ENCODE data around the gene PAFAH2. TPM values are rescaled to one million over a fixed set of nuclear protein-coding genes. Genes with fewer than 3 reads are reported as not detected.

Gene PAFAH2
- total and polyA plus RNA-seq, 4 donors: 9.0 to 13.8 (median 10.8) TPM

DNA sequence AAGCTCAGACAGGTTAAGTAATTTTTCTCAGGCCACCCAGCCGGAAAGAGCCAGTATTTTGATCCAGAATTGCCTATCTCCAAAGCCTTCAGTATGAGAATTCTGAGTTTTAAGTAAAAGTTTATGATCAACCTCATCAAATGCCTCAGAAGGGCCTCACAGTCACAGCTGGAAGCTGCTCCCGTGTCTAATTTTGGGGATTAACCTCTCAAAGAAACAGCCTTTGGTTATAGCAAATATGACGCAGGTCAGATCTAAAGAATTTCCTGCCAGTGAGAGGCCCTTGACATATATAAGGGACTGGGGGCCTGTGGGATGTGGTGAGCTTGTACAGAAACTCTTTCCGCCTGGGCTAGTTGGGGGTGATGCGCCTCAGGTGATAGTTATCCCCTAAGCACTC is 26.0 kb upstream of the PAFAH2 start:
- Histone ChIP-seq H3K27ac (ENCODE audit: low read depth in 1 of 2, low read length in 2 of 2) (no peak overlapping the region), H3K4me1 (ENCODE audit: control insufficient read depth in 4 of 4, insufficient read depth in 4 of 4, low read length in 3 of 4) (peaks cover 0 to 2% (median 0%) of the 10 kb centered on the region in 4 donors), H3K36me3 (ENCODE audit: control insufficient read depth in 4 of 4, insufficient read depth in 3 of 4, low read depth in 1 of 4, low read length in 3 of 4) (no peaks in the 10 kb centered on the region), H3K27me3 (ENCODE audit: control insufficient read depth in 4 of 4, insufficient read depth in 4 of 4, low read length in 3 of 4) (no peaks in the 10 kb centered on the region), H3K9ac (ENCODE audit: low read depth in 1 of 2, low read length in 2 of 2) (no peak overlapping the region), H3K9me3 (ENCODE audit: control insufficient read depth in 4 of 4, low read length in 3 of 4) (no peaks in the 10 kb centered on the region), H3K4me3 (ENCODE audit: low read depth in 1 of 3, low read length in 3 of 3) (no peak overlapping the region)
- TF ChIP-seq HNF4G (IDR thresholded peaks at IDR 0.05) (no peak), HNF4A (conservative IDR thresholded peaks at IDR 0.05) (no peak), FOXA1 (IDR thresholded peaks at IDR 0.05) (no peak), RXRA (IDR thresholded peaks at IDR 0.05) (no peak), GABPA (IDR thresholded peaks at IDR 0.05 in 1 of 2, conservative IDR thresholded peaks at IDR 0.05 in 1 of 2) (no peak), EGR1 (IDR thresholded peaks at IDR 0.05; ENCODE audit: low read depth in 2 of 2) (no peak), MAX (IDR thresholded peaks at IDR 0.05) (no peak), ZBTB33 (IDR thresholded peaks at IDR 0.05) (no peak), CTCF (IDR thresholded peaks at IDR 0.05; ENCODE audit: low read depth, low read length, missing input control) (no peak), YY1 (IDR thresholded peaks at IDR 0.05) (no peak), JUND (IDR thresholded peaks at IDR 0.05) (no peak), TAF1 (conservative IDR thresholded peaks at IDR 0.05) (no peak), SP1 (IDR thresholded peaks at IDR 0.05) (no peak)
- TF ChIP-seq, protein P1, sequence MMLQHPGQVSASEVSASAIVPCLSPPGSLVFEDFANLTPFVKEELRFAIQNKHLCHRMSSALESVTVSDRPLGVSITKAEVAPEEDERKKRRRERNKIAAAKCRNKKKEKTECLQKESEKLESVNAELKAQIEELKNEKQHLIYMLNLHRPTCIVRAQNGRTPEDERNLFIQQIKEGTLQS (IDR thresholded peaks at IDR 0.05): no peak
- TF ChIP-seq, protein P2, sequence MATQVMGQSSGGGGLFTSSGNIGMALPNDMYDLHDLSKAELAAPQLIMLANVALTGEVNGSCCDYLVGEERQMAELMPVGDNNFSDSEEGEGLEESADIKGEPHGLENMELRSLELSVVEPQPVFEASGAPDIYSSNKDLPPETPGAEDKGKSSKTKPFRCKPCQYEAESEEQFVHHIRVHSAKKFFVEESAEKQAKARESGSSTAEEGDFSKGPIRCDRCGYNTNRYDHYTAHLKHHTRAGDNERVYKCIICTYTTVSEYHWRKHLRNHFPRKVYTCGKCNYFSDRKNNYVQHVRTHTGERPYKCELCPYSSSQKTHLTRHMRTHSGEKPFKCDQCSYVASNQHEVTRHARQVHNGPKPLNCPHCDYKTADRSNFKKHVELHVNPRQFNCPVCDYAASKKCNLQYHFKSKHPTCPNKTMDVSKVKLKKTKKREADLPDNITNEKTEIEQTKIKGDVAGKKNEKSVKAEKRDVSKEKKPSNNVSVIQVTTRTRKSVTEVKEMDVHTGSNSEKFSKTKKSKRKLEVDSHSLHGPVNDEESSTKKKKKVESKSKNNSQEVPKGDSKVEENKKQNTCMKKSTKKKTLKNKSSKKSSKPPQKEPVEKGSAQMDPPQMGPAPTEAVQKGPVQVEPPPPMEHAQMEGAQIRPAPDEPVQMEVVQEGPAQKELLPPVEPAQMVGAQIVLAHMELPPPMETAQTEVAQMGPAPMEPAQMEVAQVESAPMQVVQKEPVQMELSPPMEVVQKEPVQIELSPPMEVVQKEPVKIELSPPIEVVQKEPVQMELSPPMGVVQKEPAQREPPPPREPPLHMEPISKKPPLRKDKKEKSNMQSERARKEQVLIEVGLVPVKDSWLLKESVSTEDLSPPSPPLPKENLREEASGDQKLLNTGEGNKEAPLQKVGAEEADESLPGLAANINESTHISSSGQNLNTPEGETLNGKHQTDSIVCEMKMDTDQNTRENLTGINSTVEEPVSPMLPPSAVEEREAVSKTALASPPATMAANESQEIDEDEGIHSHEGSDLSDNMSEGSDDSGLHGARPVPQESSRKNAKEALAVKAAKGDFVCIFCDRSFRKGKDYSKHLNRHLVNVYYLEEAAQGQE (IDR thresholded peaks at IDR 0.05): no peak
- WGBS: 93% methylated on average over 5 of the region's 5 CpGs
- DNase-seq (ENCODE audit: low spot score): no peak

GRCh38 chr1:26023009-26023408 is 25.1 kb upstream of the PAFAH2 start:
- no peaks in the 10 kb centered on the region for H3K9me3 ChIP-seq (ENCODE audit: control insufficient read depth in 4 of 4, low read length in 3 of 4)
- no peak overlapping the region for H3K9ac ChIP-seq (ENCODE audit: low read depth in 1 of 2, low read length in 2 of 2)
- H3K27ac ChIP-seq (ENCODE audit: low read depth in 1 of 2, low read length in 2 of 2): no peak overlapping the region
- H3K36me3 ChIP-seq (ENCODE audit: control insufficient read depth in 4 of 4, insufficient read depth in 3 of 4, low read depth in 1 of 4, low read length in 3 of 4): no peaks in the 10 kb centered on the region
- H3K27me3 ChIP-seq (ENCODE audit: control insufficient read depth in 4 of 4, insufficient read depth in 4 of 4, low read length in 3 of 4): no peaks in the 10 kb centered on the region
- no peak overlapping the region for H3K4me3 ChIP-seq (ENCODE audit: low read depth in 1 of 3, low read length in 3 of 3)
- DNase-seq (ENCODE audit: low spot score): no peak
- peaks cover 0 to 5% (median 0%) of the 10 kb centered on the region in 4 donors for H3K4me1 ChIP-seq (ENCODE audit: control insufficient read depth in 4 of 4, insufficient read depth in 4 of 4, low read length in 3 of 4)
- WGBS: 93% methylated on average over 13 of the region's 13 CpGs
- TF ChIP-seq RAD21 (IDR thresholded peaks at IDR 0.05): no peak
- TF ChIP-seq, protein P2 (IDR thresholded peaks at IDR 0.05): no peak
- no peak for TF ChIP-seq NR2F2 (IDR thresholded peaks at IDR 0.05)
- TF ChIP-seq CTCF (IDR thresholded peaks at IDR 0.05; ENCODE audit: low read depth, low read length, missing input control): no peak
- no peak for TF ChIP-seq FOXA1 (IDR thresholded peaks at IDR 0.05)

Data from liver (tissue), 9 donors.